HepG2 (cell line): Measurements from ENCODE around the gene ADORA3. TPM values are rescaled to one million over a fixed set of nuclear protein-coding genes. Genes with fewer than 3 reads are reported as not detected.

ENCODE experiments used
- ATAC-seq: fragments of 200-7000 bp; cut with Tn5 transposase; 3 replicates; pipeline ENCODE4 v1.9.1; 2020; ENCODE audit warnings: mild to moderate bottlenecking, moderate library complexity
- BruUV-seq: library from RNA; stranded (reverse); fragments of 400-500 nt; replicated peaks from 2 replicates; lab custom pipeline; 2021; lab: Mats Ljungman, UMichigan
- CTCF ChIA-PET: fragments of 300-600 bp; formaldehyde crosslinking; extraction: SDS; loops from one replicate; lab custom pipeline; 2021; ENCODE audit warnings: low total read pairs, inconsistent platforms, low intra/inter-chr PET ratio; lab: Yijun Ruan, JAX
- POLR2A ChIA-PET: fragments of 350-600 bp; sonication (Branson Sonifier 250); formaldehyde crosslinking; loops from one replicate; lab custom pipeline; 2020; ENCODE audit warnings: antibody characterized with exemption, inconsistent platforms; lab: Yijun Ruan, JAX
- DNase-seq: peaks from one replicate; pipeline ENCODE4 v3.0.0-alpha.2; 2015; ENCODE audit warnings: low spot score
- FAIRE-seq: peaks from 3 replicates; lab custom pipeline; 2011; peaks lifted over from hg19 to GRCh38; lab: Jason Lieb, UNC
- H2AFZ ChIP-seq: one replicate; pipeline ENCODE4 v1.6.1; 2011; ENCODE audit warnings: low read length, inconsistent platforms
- H3K27ac ChIP-seq: fragments of 300-600 bp; 3 replicates; pipeline ENCODE4 v1.8.0; 2011; ENCODE audit warnings: mixed run types, mild to moderate bottlenecking, mixed read lengths, low read length, inconsistent platforms; ENCODE audit not compliant: insufficient read depth; ENCODE audit errors: extremely low read length
- H3K27me3 ChIP-seq, 2 experiments: fragments of 200-600 bp in 1 of 2; 2 replicates in 1 of 2; 3 replicates in 1 of 2; pipeline versions ENCODE4 v1.6.0 to v1.8.0; 2011; ENCODE audit warnings: low read length in 2 of 2, mild to moderate bottlenecking in 2 of 2, moderate library complexity in 2 of 2, inconsistent platforms in 1 of 2; ENCODE audit not compliant: insufficient read depth in 2 of 2, control insufficient read depth in 1 of 2
- H3K36me3 ChIP-seq, 2 experiments: fragments of 200-600 bp in 1 of 2; replicated peaks in 1 of 2; 2 replicates in 1 of 2; 3 replicates in 1 of 2; pipeline versions ENCODE4 v1.5.1 to v1.8.0; 2011; ENCODE audit warnings: low read length in 2 of 2, inconsistent platforms in 1 of 2; ENCODE audit not compliant: insufficient read depth in 2 of 2, control insufficient read depth in 1 of 2
- H3K4me1 ChIP-seq: 2 replicates; pipeline ENCODE4 v1.5.1; 2012; ENCODE audit warnings: low read length, inconsistent platforms; ENCODE audit not compliant: insufficient read depth
- H3K4me2 ChIP-seq: 2 replicates; pipeline ENCODE4 v1.6.0; 2011; ENCODE audit warnings: low read depth, low read length, inconsistent platforms
- H3K4me3 ChIP-seq, 3 experiments: fragments of 200-600 bp in 1 of 3; sonication (generic), shearing (Covaris generic) in 1 of 3; replicated peaks in 1 of 3; 2 replicates each; pipeline ENCODE4 v1.5.1; 2011 to 2016; ENCODE audit warnings: low read length in 3 of 3, inconsistent platforms in 2 of 3, low read depth in 2 of 3, mild to moderate bottlenecking in 2 of 3, control low read depth in 1 of 3, mixed read lengths in 1 of 3; ENCODE audit not compliant: insufficient read depth in 1 of 3
- H3K79me2 ChIP-seq: one replicate; pipeline ENCODE4 v1.6.1; 2011; ENCODE audit warnings: low read length, inconsistent platforms; ENCODE audit not compliant: insufficient read depth
- H3K9ac ChIP-seq: 2 replicates; pipeline ENCODE4 v1.6.0; 2011; ENCODE audit warnings: mild to moderate bottlenecking, low read depth, low read length, inconsistent platforms; ENCODE audit not compliant: insufficient read depth
- H3K9me3 ChIP-seq: 2 replicates; pipeline ENCODE4 v1.5.1; 2012; ENCODE audit warnings: mild to moderate bottlenecking, low read length
- H4K20me1 ChIP-seq: 2 replicates; pipeline ENCODE4 v1.6.0; 2011; ENCODE audit warnings: inconsistent platforms, mild to moderate bottlenecking, low read length, moderate library complexity; ENCODE audit not compliant: insufficient read depth
- CENPX ChIP-seq: sonication (generic); formaldehyde crosslinking; IDR thresholded peaks from 2 replicates; pipeline ENCODE4 v1.9.0; 2021; ENCODE audit warnings: mild to moderate bottlenecking, missing genetic modification reagents, moderate library complexity
- CHD4 ChIP-seq: fragments of 200-600 bp; sonication (generic); IDR thresholded peaks from 2 replicates; pipeline ENCODE4 v1.7.0; 2017; ENCODE audit warnings: mild to moderate bottlenecking, low read length, borderline replicate concordance
- FIP1L1 ChIP-seq: fragments of 200-400 bp; formaldehyde crosslinking; IDR thresholded peaks from 2 replicates; pipeline ENCODE4 v1.6.1; 2018; ENCODE audit warnings: low read depth, mild to moderate bottlenecking, low read length, moderate library complexity, borderline replicate concordance; ENCODE audit not compliant: insufficient read depth
- MED1 ChIP-seq: sonication (generic); formaldehyde crosslinking; IDR thresholded peaks from 2 replicates; pipeline ENCODE4 v1.4.0; 2020; ENCODE audit warnings: missing genetic modification reagents
- MTF1 ChIP-seq: sonication (generic); formaldehyde crosslinking; IDR thresholded peaks from 2 replicates; pipeline ENCODE4 v1.5.0; 2020; ENCODE audit warnings: missing genetic modification reagents
- SNRNP70 ChIP-seq: fragments of 200-400 bp; formaldehyde crosslinking; IDR thresholded peaks from 2 replicates; pipeline ENCODE4 v1.6.1; 2017; ENCODE audit warnings: mild to moderate bottlenecking, low read depth, low read length, moderate library complexity
- SUZ12 ChIP-seq: fragments of 150-350 bp; IDR thresholded peaks from 2 replicates; pipeline ENCODE4 v1.6.1; 2014; ENCODE audit warnings: low read depth, low read length
- TOPORS ChIP-seq: sonication (generic); formaldehyde crosslinking; IDR thresholded peaks from 2 replicates; pipeline ENCODE4 v1.8.0; 2023; ENCODE audit warnings: mild to moderate bottlenecking, missing genetic modification reagents
- ZBTB37 ChIP-seq: sonication (generic); formaldehyde crosslinking; IDR thresholded peaks from 2 replicates; pipeline ENCODE4 v1.4.0; 2020; ENCODE audit warnings: mild to moderate bottlenecking, missing genetic modification reagents
- ZNF138 ChIP-seq: sonication (generic); formaldehyde crosslinking; IDR thresholded peaks from 2 replicates; pipeline ENCODE4 v1.5.0; 2020; ENCODE audit warnings: mild to moderate bottlenecking, low read depth, missing genetic modification reagents
- ZNF430 ChIP-seq: sonication (generic); formaldehyde crosslinking; IDR thresholded peaks from 2 replicates; pipeline ENCODE4 v1.9.0; 2021; ENCODE audit warnings: mild to moderate bottlenecking, missing genetic modification reagents
- ZNF567 ChIP-seq: sonication (generic); formaldehyde crosslinking; IDR thresholded peaks from 2 replicates; pipeline ENCODE4 v1.8.1; 2023; ENCODE audit warnings: mild to moderate bottlenecking, missing genetic modification reagents, borderline replicate concordance
- ZNF629 ChIP-seq: sonication (generic); formaldehyde crosslinking; conservative IDR thresholded peaks from 2 replicates; pipeline ENCODE4 v1.5.0; 2020; ENCODE audit warnings: missing genetic modification reagents
- ZNF816 ChIP-seq: sonication (generic); formaldehyde crosslinking; IDR thresholded peaks from 2 replicates; pipeline ENCODE4 v1.8.0; 2022; ENCODE audit warnings: missing genetic modification reagents, mild to moderate bottlenecking, borderline replicate concordance
- ZNF841 ChIP-seq: sonication (generic); formaldehyde crosslinking; IDR thresholded peaks from 2 replicates; pipeline ENCODE4 v1.8.1; 2023; ENCODE audit warnings: missing genetic modification reagents, borderline replicate concordance
- in situ Hi-C: cut with HindIII; loops from 2 replicates; pipeline ENCODE4 v1.10.0; 2017; ENCODE audit warnings: low pct_unique_long_range_greater_than_20kb; ENCODE audit not compliant: extremely low pct_ligation_motif_present
- intact Hi-C: fragments of 100-400 bp; cut with micrococcal nuclease; formaldehyde crosslinking; loops from one replicate; pipeline ENCODE4 v1.10.0; 2022; ENCODE audit not compliant: unreplicated experiment
- polyA plus RNA-seq, 8 experiments: library from polyadenylated mRNA; depleted of rRNA in 3 of 8; stranded (reverse) in 7 of 8; unstranded in 1 of 8; fragments of >200 nt; fragmentation: Illumina TruSeq in 4 of 8; extraction: Trizol in 4 of 8; gene quantifications; 2 replicates each; pipeline versions ENCODE4 v1.2.1 to v1.2.3, GENCODE V29; 2011 to 2016; ENCODE audit warnings: low read depth in 4 of 8, missing spikeins in 1 of 8, mixed read lengths in 1 of 8; ENCODE audit not compliant: insufficient read depth in 1 of 8
- total RNA-seq, 5 experiments: library from RNA; depleted of rRNA; stranded (reverse); fragments of >200 nt; fragmentation: Illumina TruSeq; extraction: Trizol; gene quantifications; 2 replicates each; pipeline ENCODE4 v1.2.3, GENCODE V29; 2016; ENCODE audit warnings: low read depth in 1 of 5
- TF ChIP-seq, protein P1 (sequence below): sonication (generic); formaldehyde crosslinking; IDR thresholded peaks from 2 replicates; pipeline ENCODE4 v1.8.0; 2022; ENCODE audit warnings: missing genetic modification reagents, mild to moderate bottlenecking, moderate library complexity, borderline replicate concordance

ADORA3 gene
- total and polyA plus RNA-seq, 2 of the 13 experiments (the other 11 are each of a cell fraction or from before 2014, with no cell fraction given), result not detected

GRCh38 chr1:111553196-111553595, 49.8 kb upstream of the ADORA3 start (continued):
- TF ChIP-seq CENPX (no peak), FIP1L1 (no peak), ZBTB37 (CRISPR knock-in tag) (no peak), ZNF567 (no peak), ZNF138 (CRISPR knock-in tag) (no peak), MTF1 (no peak), MED1 (CRISPR knock-in tag) (no peak), ZNF430 (no peak), SNRNP70 (no peak), SUZ12 (no peak)

DNA sequence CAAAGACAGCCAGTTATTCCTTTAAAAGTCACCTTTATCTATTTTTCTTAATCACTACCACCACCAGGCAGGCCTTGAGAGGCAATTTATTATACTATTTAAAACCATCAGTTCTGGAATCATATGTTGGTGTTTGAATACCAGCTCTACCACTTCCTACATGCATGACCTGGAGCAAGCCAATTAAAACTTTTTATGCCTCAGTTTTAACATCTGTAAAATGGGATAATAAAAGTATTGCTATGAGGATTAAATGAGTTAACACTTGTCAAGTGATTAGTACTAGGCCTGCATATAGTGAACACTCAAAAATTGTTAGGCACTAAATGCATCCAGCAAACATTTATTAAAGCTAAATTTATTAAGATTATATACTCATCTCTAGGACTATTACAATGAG, 49.2 kb upstream of the ADORA3 start:
- Histone ChIP-seq H2AFZ (no peak overlapping the region), H3K9me3 (no peaks in the 10 kb centered on the region), H3K4me1 (peaks cover 52% of the 10 kb centered on the region), H3K9ac (no peak overlapping the region), H4K20me1 (no peaks in the 10 kb centered on the region), H3K27ac (no peak overlapping the region), H3K36me3 (no peaks in the 10 kb centered on the region), H3K4me3 (no peak overlapping the region), H3K79me2 (no peaks in the 10 kb centered on the region), H3K27me3 (no peaks in the 10 kb centered on the region), H3K4me2 (no peak overlapping the region)
- in situ Hi-C loops (no loop called here), intact Hi-C loops (no loop called here)
- POLR2A ChIA-PET, result interaction anchor here (1.7 to 2.3 kb wide), 2 partner anchors 17 to 44 kb away, joined by 7 to 9 read pairs; no protein-coding TSS in a partner anchor
- no TSS peak for BruUV-seq
- CTCF ChIA-PET, result no interaction called here
- FAIRE-seq (no peak), DNase-seq (no peak), ATAC-seq (no peak)
- no peak for TF ChIP-seq TOPORS (CRISPR knock-in tag)
- TF ChIP-seq, protein P1, sequence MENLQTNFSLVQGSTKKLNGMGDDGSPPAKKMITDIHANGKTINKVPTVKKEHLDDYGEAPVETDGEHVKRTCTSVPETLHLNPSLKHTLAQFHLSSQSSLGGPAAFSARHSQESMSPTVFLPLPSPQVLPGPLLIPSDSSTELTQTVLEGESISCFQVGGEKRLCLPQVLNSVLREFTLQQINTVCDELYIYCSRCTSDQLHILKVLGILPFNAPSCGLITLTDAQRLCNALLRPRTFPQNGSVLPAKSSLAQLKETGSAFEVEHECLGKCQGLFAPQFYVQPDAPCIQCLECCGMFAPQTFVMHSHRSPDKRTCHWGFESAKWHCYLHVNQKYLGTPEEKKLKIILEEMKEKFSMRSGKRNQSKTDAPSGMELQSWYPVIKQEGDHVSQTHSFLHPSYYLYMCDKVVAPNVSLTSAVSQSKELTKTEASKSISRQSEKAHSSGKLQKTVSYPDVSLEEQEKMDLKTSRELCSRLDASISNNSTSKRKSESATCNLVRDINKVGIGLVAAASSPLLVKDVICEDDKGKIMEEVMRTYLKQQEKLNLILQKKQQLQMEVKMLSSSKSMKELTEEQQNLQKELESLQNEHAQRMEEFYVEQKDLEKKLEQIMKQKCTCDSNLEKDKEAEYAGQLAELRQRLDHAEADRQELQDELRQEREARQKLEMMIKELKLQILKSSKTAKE (CRISPR knock-in tag), result no peak
- TF ChIP-seq CHD4, result 0 out of 2 replicates have a peak, but pooled peaks have one; percentile 67
- TF ChIP-seq ZNF816, result no peak
- TF ChIP-seq ZNF841 (CRISPR knock-in tag), result no peak
- peak; percentile 90 for TF ChIP-seq ZNF629 (CRISPR knock-in tag)
